Measurements from ENCODE around the gene SAMD10. TPM values are rescaled to one million over a fixed set of nuclear protein-coding genes. Genes with fewer than 3 reads are reported as not detected.

The SAMD10 gene
- total RNA-seq, 1 experiment from 2014 or later, result 5.7 TPM

DNA sequence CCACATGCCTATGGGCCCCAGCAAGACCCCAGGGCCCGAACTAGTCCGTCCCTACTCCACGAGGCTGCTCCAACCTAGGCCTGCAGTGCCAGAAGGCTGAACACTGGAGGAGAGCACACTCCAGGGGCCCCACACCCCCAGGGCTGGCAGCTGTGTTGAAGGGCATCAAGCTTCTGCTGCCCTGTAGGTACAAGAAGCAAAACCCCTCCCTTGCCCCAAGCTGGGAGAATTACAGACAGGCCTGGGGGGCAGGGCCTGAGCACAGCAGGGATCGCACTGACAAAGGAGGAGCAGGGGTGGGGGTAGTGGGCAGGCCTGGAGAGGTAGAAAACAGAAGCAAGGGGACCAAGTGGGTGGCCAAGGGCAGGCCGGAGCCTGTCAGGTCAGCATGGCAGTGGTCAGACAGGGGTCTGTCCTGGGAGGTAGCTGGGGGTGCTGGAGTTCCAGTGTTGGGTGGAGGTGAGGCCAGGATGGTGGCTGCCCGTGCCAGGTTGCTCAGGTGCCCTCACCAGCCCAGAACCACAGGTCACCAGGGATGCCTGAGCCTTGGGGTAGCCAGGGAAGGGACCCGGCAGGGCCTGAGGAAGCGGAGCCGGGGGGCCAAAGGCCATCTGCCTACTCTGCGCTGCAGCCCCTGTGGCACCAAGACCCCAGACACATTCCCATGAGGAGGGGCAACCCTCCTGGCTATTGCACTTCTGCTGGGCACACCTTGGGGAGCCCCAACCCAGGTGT is 20.3 kb downstream of the SAMD10 start:
- no CpG with 5 or more reads among the region's 10 CpGs for WGBS (ENCODE audit: extremely low coverage, insufficient read length, low lambda C conversion rate)
- Mint-ChIP-seq H3K36me3 (ENCODE audit: insufficient read depth in 1 of 3, low read depth in 3 of 3) (peaks cover 8 to 45% (median 38%) of the 10 kb centered on the region in 3 experiments; a peak in 6 of 7 replicates), H3K9me3 (no peaks in the 10 kb centered on the region), H3K4me3 (no peak overlapping the region; a peak in 2 of 5 replicates), H3K4me1 (peaks cover 29 to 30% of the 10 kb centered on the region in 2 experiments), H3K27ac (peak overlapping the region in 2 of 3 experiments; percentile 20 to 50; a peak in 3 of 7 replicates), H3K27me3 (ENCODE audit: low read depth) (no peaks in the 10 kb centered on the region)
- no peak overlapping the region for H3T11ph ChIP-seq (ENCODE audit: low read length)
- H3K18ac ChIP-seq (ENCODE audit: insufficient read length, low read depth, low read length), result no peak overlapping the region
- no peak overlapping the region for H2AFZ ChIP-seq (ENCODE audit: low read length)
- no peak overlapping the region for H2BK12ac ChIP-seq (ENCODE audit: insufficient read length, low read depth, low read length)
- H4K5ac ChIP-seq (ENCODE audit: insufficient read length, low read depth, low read length), result no peak overlapping the region
- no peak overlapping the region for H2BK15ac ChIP-seq (ENCODE audit: low read depth, low read length)
- no peak for DNase-seq
- no peak overlapping the region for H4K91ac ChIP-seq (ENCODE audit: insufficient read length, low read depth, low read length)
- H3K79me1 ChIP-seq (ENCODE audit: insufficient read depth, low read depth, low read length, poor library complexity, severe bottlenecking), result no peaks in the 10 kb centered on the region
- H3K4ac ChIP-seq (ENCODE audit: low read depth, low read length), result no peak overlapping the region
- H3K14ac ChIP-seq (ENCODE audit: insufficient read depth, low read length), result no peak overlapping the region
- H3K9me3 ChIP-seq (ENCODE audit: control insufficient read depth, low read depth, low read length), result peaks cover 8% of the 10 kb centered on the region
- H3K56ac ChIP-seq (ENCODE audit: insufficient read length, low read depth, low read length), result no peak overlapping the region
- H3K4me2 ChIP-seq (ENCODE audit: insufficient read depth, insufficient read length, low read length), result no peak overlapping the region
- no peak overlapping the region for H2BK20ac ChIP-seq (ENCODE audit: low read depth, low read length, poor library complexity, severe bottlenecking)
- peaks cover 14% of the 10 kb centered on the region for H3K23me2 ChIP-seq (ENCODE audit: insufficient read length, low read depth, low read length, poor library complexity, severe bottlenecking)
- no peaks in the 10 kb centered on the region for H4K20me1 ChIP-seq (ENCODE audit: control insufficient read depth, insufficient read depth, insufficient read length)
- H2BK120ac ChIP-seq (ENCODE audit: low read depth, low read length, poor library complexity, severe bottlenecking), result no peak overlapping the region
- TF ChIP-seq, protein P1, sequence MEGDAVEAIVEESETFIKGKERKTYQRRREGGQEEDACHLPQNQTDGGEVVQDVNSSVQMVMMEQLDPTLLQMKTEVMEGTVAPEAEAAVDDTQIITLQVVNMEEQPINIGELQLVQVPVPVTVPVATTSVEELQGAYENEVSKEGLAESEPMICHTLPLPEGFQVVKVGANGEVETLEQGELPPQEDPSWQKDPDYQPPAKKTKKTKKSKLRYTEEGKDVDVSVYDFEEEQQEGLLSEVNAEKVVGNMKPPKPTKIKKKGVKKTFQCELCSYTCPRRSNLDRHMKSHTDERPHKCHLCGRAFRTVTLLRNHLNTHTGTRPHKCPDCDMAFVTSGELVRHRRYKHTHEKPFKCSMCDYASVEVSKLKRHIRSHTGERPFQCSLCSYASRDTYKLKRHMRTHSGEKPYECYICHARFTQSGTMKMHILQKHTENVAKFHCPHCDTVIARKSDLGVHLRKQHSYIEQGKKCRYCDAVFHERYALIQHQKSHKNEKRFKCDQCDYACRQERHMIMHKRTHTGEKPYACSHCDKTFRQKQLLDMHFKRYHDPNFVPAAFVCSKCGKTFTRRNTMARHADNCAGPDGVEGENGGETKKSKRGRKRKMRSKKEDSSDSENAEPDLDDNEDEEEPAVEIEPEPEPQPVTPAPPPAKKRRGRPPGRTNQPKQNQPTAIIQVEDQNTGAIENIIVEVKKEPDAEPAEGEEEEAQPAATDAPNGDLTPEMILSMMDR (conservative IDR thresholded peaks at IDR 0.05), result no peak
- H3K27ac ChIP-seq (ENCODE audit: insufficient read length, low read depth, low read length), result no peak overlapping the region
- no peak overlapping the region for H3K23ac ChIP-seq (ENCODE audit: insufficient read length, low read depth, low read length)
- H2BK5ac ChIP-seq (ENCODE audit: insufficient read length, low read length), result no peak overlapping the region
- peaks cover 6% of the 10 kb centered on the region; the same call in 1 of the 2 replicates for H3K79me2 ChIP-seq (ENCODE audit: insufficient read depth, low read length)
- H4K8ac ChIP-seq (replicated peaks; ENCODE audit: insufficient read length, low read depth, low read length), result no peak overlapping the region
- H2AK5ac ChIP-seq (ENCODE audit: insufficient read length, low read length), result no peak overlapping the region
- H3K27me3 ChIP-seq (ENCODE audit: insufficient read depth, low read length), result no peaks in the 10 kb centered on the region
- H3K9ac ChIP-seq (ENCODE audit: extremely low read depth, insufficient read length, low read length), result no peak overlapping the region
- no peaks in the 10 kb centered on the region; the same call in 1 of the 2 replicates for H3K4me1 ChIP-seq (ENCODE audit: insufficient read depth, low read length)

Data from H9 (cell line).